Lower leg skin (tissue), 4 donors: Measurements from ENCODE around the gene OMP. TPM values are rescaled to one million over a fixed set of nuclear protein-coding genes. Genes with fewer than 3 reads are reported as not detected.

Source experiments
- DNase-seq, 2 donors: peaks; one replicate each; pipeline ENCODE4 v3.0.0-alpha.2; 2019; ENCODE audit warnings: low spot score in 2 of 2
- H3K4me3 ChIP-seq: fragments of 200-600 bp; sonication (generic); 2 replicates; pipeline ENCODE4 v1.5.1; 2017; ENCODE audit warnings: mild to moderate bottlenecking, low read depth; ENCODE audit not compliant: poor library complexity, severe bottlenecking
- POLR2A ChIP-seq, 2 donors: fragments of 450-650 bp; IDR thresholded peaks; one replicate each; pipeline ENCODE4 v1.6.1; 2016 to 2017; ENCODE audit warnings: antibody characterized with exemption in 2 of 2, mild to moderate bottlenecking in 1 of 2, moderate library complexity in 1 of 2
- WGBS, 2 donors: methylation state at CpG; one replicate each; pipeline ENCODE4 v1.1.5; 2018; 5-methylcytosine and 5-hydroxymethylcytosine counted together
- intact Hi-C: fragments of 100-400 bp; cut with DNase I; formaldehyde crosslinking; loops from one replicate; pipeline ENCODE4 v1.15.0; 2023; ENCODE audit warnings: low total_unique reads
- total RNA-seq, 4 donors: library from RNA; depleted of rRNA; stranded (reverse); fragments of >200 nt; gene quantifications; one replicate each; pipeline ENCODE4 v1.1.0, GENCODE V29; 2016
- TF ChIP-seq, protein P1 (sequence below), 3 donors: fragments of 450-650 bp; IDR thresholded peaks; one replicate each; pipeline ENCODE4 v1.5.1; 2016; ENCODE audit warnings: antibody characterized with exemption in 3 of 3, mild to moderate bottlenecking in 3 of 3, moderate library complexity in 2 of 3

The OMP gene
- total RNA-seq, 4 donors from 2014 or later = not detected

GRCh38 chr11:77143405-77144020 lies 40.9 kb downstream of the OMP start:
- intact Hi-C loops = no loop called here

GRCh38 chr11:77144196-77144856 lies 41.7 kb downstream of the OMP start:
- 90 to 91% methylated on average over 9 of the region's 9 CpGs for WGBS, 2 donors
- TF ChIP-seq, protein P1, sequence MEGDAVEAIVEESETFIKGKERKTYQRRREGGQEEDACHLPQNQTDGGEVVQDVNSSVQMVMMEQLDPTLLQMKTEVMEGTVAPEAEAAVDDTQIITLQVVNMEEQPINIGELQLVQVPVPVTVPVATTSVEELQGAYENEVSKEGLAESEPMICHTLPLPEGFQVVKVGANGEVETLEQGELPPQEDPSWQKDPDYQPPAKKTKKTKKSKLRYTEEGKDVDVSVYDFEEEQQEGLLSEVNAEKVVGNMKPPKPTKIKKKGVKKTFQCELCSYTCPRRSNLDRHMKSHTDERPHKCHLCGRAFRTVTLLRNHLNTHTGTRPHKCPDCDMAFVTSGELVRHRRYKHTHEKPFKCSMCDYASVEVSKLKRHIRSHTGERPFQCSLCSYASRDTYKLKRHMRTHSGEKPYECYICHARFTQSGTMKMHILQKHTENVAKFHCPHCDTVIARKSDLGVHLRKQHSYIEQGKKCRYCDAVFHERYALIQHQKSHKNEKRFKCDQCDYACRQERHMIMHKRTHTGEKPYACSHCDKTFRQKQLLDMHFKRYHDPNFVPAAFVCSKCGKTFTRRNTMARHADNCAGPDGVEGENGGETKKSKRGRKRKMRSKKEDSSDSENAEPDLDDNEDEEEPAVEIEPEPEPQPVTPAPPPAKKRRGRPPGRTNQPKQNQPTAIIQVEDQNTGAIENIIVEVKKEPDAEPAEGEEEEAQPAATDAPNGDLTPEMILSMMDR (IDR thresholded peaks at IDR 0.05) = no peak
- TF ChIP-seq POLR2A (IDR thresholded peaks at IDR 0.05) = no peak
- no peak for DNase-seq
- H3K4me3 ChIP-seq = no peak overlapping the region
- intact Hi-C loops = no loop called here

More at GRCh38 chr11:77143405-77144020, 40.9 kb downstream of the OMP start:
- no peak for DNase-seq
- H3K4me3 ChIP-seq = no peak overlapping the region
- 84 to 91% methylated on average over 8 of the region's 8 CpGs for WGBS, 2 donors
- TF ChIP-seq, protein P1 (IDR thresholded peaks at IDR 0.05) = no peak
- TF ChIP-seq POLR2A (IDR thresholded peaks at IDR 0.05) = no peak

DNA sequence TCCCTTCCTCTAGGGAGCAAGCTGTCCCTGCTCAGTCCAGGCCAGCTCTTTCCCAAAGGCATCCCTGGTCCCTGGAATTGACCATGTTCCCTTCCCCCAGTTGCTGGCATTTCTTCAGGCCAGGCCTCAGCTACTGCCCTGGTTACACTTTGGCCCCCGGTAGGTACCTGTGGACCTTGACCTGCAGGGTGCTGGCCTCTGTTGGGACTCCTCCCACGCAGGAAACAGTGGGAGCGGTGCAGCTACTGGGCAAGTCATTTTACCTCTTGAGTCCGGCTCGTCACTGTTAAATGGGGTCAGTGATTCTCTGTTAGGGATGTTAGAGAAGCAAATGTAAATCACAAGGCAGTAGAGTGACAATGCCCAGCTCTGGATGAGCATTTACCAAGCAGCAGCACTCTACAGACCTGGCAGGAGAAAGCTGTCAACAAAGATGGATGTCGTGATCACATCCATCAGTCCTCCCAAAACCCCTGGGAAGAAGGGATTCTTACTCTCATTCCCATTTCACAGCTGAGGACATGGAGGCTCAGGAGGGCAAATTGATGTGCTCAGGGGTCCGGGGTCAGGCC lies 42.3 kb downstream of the OMP start:
- TF ChIP-seq POLR2A (IDR thresholded peaks at IDR 0.05) = no peak
- TF ChIP-seq, protein P1 (IDR thresholded peaks at IDR 0.05) = no peak
- intact Hi-C loops = no loop called here
- no peak overlapping the region for H3K4me3 ChIP-seq
- 87 to 93% methylated on average over 7 of the region's 7 CpGs for WGBS, 2 donors
- DNase-seq = no peak

- TF ChIP-seq, protein P1 (IDR thresholded peaks at IDR 0.05) = no peak
- intact Hi-C loops = no loop called here
- no peak overlapping the region for H3K4me3 ChIP-seq
- 91 to 92% methylated on average over 9 to 10 of the region's 10 CpGs for WGBS, 2 donors
- DNase-seq = no peak
These were observed 43.8 kb downstream of the OMP start for GRCh38 chr11:77146261-77147035.

DNA sequence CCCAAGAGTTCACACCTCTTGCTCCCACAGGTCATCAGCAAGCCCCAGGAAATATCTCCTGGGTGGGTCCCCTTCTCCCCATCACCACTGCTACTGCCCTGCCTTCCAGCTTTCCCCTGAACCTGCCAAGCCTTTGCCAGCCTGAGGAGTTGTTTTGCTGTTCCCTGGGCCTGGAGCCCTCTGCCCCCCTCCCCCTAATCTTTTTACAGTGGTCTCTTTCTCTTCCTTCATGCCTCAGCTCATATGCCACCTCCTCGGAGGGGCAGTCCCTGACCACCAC lies 44.3 kb downstream of the OMP start:
- H3K4me3 ChIP-seq = no peak overlapping the region
- no peak for TF ChIP-seq POLR2A (IDR thresholded peaks at IDR 0.05)
- TF ChIP-seq, protein P1 (IDR thresholded peaks at IDR 0.05) = no peak
- intact Hi-C loops = no loop called here
- DNase-seq = no peak
- WGBS, 2 donors = 90 to 93% methylated on average over 1 of the region's 1 CpG
